ENCODE measurements around the gene FCSK. TPM values are rescaled to one million over a fixed set of nuclear protein-coding genes. Genes with fewer than 3 reads are reported as not detected.

Gene FCSK
- total and polyA plus RNA-seq, 2 of the 13 experiments (the other 11 are each of a cell fraction or from before 2014, with no cell fraction given) = 9.1 to 19.2 TPM

DNA sequence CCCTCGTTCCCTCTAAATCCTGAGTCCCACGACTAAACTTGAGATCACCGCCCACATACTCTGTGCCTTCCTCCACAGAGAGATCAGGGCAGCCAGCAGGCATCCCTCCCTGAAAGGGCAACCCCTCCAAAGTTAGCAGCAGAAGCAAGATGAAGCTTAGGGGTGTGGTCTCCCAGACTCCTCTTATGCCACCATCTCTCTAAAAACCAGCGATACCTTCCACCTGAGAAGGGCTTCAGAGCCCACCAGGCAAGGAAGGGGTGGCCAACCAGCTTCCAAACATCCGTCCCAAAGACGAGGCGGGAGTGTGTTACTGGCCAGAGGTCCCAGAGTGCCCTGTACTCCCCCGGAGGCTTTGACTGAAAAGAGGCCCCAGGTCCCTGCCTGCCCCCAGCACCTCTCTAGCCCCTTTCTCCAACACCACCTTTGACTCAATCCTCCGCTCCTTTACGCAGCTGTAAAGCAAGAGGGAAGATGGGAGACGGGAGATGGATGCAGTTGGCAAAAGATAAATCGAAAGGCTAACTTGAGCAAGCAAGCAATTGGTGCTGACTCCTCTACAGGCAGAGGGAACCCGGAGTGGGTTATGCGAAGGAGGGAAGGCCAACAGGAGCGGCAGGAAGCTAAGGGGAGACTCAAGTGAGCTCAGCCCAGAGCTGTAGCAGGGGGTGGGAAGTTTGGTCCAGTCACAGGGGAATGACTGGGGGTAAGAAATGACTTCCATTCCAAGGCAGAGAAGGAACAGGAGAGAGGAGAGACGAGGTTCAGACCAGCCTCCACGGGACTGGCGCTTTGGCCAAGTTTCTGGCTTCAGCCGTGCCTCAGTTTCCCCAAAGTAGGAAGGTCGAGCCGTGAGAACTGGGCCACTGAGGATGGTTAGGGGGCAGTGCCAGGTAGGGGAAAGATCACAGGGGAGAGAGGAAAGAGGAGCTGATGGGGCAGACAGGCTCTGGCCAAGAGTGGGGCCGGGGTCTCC is 16.5 kb upstream of the FCSK start (continued):
- TF ChIP-seq, protein P1, sequence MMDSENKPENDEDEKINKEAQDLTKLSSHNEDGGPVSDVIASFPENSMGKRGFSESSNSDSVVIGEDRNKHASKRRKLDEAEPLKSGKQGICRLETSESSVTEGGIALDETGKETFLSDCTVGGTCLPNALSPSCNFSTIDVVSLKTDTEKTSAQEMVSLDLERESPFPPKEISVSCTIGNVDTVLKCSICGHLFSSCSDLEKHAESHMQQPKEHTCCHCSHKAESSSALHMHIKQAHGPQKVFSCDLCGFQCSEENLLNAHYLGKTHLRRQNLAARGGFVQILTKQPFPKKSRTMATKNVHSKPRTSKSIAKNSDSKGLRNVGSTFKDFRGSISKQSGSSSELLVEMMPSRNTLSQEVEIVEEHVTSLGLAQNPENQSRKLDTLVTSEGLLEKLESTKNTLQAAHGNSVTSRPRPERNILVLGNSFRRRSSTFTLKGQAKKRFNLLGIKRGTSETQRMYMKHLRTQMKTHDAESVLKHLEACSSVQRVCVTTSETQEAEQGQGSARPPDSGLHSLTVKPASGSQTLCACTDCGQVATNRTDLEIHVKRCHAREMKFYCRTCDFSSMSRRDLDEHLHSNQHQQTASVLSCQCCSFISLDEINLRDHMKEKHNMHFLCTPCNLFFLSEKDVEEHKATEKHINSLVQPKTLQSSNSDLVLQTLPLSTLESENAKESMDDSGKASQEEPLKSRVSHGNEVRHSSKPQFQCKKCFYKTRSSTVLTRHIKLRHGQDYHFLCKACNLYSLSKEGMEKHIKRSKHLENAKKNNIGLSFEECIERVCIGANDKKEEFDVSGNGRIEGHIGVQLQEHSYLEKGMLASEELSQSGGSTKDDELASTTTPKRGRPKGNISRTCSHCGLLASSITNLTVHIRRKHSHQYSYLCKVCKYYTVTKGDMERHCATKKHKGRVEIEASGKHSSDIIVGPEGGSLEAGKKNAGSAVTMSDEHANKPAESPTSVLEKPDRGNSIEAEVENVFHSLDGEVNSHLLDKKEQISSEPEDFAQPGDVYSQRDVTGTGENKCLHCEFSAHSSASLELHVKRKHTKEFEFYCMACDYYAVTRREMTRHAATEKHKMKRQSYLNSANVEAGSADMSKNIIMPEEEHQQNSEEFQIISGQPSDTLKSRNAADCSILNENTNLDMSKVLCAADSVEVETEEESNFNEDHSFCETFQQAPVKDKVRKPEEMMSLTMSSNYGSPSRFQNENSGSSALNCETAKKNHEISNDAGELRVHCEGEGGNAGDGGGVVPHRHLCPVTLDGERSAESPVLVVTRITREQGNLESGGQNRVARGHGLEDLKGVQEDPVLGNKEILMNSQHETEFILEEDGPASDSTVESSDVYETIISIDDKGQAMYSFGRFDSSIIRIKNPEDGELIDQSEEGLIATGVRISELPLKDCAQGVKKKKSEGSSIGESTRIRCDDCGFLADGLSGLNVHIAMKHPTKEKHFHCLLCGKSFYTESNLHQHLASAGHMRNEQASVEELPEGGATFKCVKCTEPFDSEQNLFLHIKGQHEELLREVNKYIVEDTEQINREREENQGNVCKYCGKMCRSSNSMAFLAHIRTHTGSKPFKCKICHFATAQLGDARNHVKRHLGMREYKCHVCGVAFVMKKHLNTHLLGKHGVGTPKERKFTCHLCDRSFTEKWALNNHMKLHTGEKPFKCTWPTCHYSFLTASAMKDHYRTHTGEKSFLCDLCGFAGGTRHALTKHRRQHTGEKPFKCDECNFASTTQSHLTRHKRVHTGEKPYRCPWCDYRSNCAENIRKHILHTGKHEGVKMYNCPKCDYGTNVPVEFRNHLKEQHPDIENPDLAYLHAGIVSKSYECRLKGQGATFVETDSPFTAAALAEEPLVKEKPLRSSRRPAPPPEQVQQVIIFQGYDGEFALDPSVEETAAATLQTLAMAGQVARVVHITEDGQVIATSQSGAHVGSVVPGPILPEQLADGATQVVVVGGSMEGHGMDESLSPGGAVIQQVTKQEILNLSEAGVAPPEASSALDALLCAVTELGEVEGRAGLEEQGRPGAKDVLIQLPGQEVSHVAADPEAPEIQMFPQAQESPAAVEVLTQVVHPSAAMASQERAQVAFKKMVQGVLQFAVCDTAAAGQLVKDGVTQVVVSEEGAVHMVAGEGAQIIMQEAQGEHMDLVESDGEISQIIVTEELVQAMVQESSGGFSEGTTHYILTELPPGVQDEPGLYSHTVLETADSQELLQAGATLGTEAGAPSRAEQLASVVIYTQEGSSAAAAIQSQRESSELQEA (CRISPR knock-in tag; IDR thresholded peaks at IDR 0.05; ENCODE audit: not compliant biosample characterization) = no peak
- TF ChIP-seq SP140L (CRISPR knock-in tag; IDR thresholded peaks at IDR 0.05; ENCODE audit: borderline replicate concordance) (no peak), RBAK (CRISPR knock-in tag; IDR thresholded peaks at IDR 0.05) (no peak), ZNF33B (CRISPR knock-in tag; IDR thresholded peaks at IDR 0.05) (no peak), KLF6 (CRISPR knock-in tag; IDR thresholded peaks at IDR 0.05) (no peak), ZFP41 (CRISPR knock-in tag; IDR thresholded peaks at IDR 0.05; ENCODE audit: borderline replicate concordance) (no peak), POGZ (CRISPR knock-in tag; IDR thresholded peaks at IDR 0.05) (no peak), MAFK (conservative IDR thresholded peaks at IDR 0.05 in 1 of 2, IDR thresholded peaks at IDR 0.05 in 1 of 2; ENCODE audit: low read length in 2 of 2) (no peak), SIN3B (IDR thresholded peaks at IDR 0.05; ENCODE audit: low read length) (no peak), ZNF430 (CRISPR knock-in tag; IDR thresholded peaks at IDR 0.05) (0 out of 2 replicates have a peak, but pooled peaks have one; percentile 67), PLRG1 (conservative IDR thresholded peaks at IDR 0.05) (no peak), ZNF615 (CRISPR knock-in tag; IDR thresholded peaks at IDR 0.05; ENCODE audit: borderline replicate concordance) (no peak), FOXP1 (IDR thresholded peaks at IDR 0.05) (no peak), FOXP1 (CRISPR knock-in tag; IDR thresholded peaks at IDR 0.05) (no peak), SUZ12 (IDR thresholded peaks at IDR 0.05; ENCODE audit: low read depth, low read length) (no peak)
- TF ChIP-seq, protein P2, sequence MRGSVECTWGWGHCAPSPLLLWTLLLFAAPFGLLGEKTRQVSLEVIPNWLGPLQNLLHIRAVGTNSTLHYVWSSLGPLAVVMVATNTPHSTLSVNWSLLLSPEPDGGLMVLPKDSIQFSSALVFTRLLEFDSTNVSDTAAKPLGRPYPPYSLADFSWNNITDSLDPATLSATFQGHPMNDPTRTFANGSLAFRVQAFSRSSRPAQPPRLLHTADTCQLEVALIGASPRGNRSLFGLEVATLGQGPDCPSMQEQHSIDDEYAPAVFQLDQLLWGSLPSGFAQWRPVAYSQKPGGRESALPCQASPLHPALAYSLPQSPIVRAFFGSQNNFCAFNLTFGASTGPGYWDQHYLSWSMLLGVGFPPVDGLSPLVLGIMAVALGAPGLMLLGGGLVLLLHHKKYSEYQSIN (CRISPR knock-in tag; IDR thresholded peaks at IDR 0.05; ENCODE audit: borderline replicate concordance) = no peak
- TF ChIP-seq, protein P3, sequence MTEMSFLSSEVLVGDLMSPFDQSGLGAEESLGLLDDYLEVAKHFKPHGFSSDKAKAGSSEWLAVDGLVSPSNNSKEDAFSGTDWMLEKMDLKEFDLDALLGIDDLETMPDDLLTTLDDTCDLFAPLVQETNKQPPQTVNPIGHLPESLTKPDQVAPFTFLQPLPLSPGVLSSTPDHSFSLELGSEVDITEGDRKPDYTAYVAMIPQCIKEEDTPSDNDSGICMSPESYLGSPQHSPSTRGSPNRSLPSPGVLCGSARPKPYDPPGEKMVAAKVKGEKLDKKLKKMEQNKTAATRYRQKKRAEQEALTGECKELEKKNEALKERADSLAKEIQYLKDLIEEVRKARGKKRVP (CRISPR knock-in tag; IDR thresholded peaks at IDR 0.05) = no peak

Data from HepG2 (cell line).